Effector memory CD8-positive, alpha-beta T cell (primary cell): Measurements from ENCODE around the gene RUNX1.
"Not testable (repeated sequence)": the region's sequence is repeated elsewhere in the genome, so short reads cannot be mapped to it uniquely, and the experiment has no call there.

ENCODE experiments used
- ATAC-seq: fragments of 150-1000 bp; cut with Tn5 transposase; replicated peaks from 2 replicates; pipeline ENCODE4 v1.10.0; 2021; ENCODE audit warnings: mild to moderate bottlenecking, moderate library complexity
- DNase-seq, 3 experiments: peaks; one replicate each; pipeline ENCODE4 v3.0.0; 2021
- H3K27ac Mint-ChIP-seq, 2 donors: one replicate each; pipeline ENCODE4 v1.8.0; 2022; ENCODE audit warnings: mild to moderate bottlenecking in 2 of 2, mixed read lengths in 2 of 2, moderate library complexity in 2 of 2
- H3K27me3 Mint-ChIP-seq, 2 donors: one replicate each; pipeline ENCODE4 v1.8.0; 2022; ENCODE audit warnings: mixed read lengths in 2 of 2
- H3K36me3 Mint-ChIP-seq: one replicate; pipeline ENCODE4 v1.8.0; 2022; ENCODE audit warnings: mild to moderate bottlenecking, moderate library complexity, mixed read lengths; ENCODE audit not compliant: insufficient read depth
- H3K4me1 Mint-ChIP-seq, 2 donors: one replicate each; pipeline ENCODE4 v1.8.0; 2022; ENCODE audit warnings: low read depth in 2 of 2, mixed read lengths in 2 of 2
- H3K4me3 Mint-ChIP-seq, 2 donors: one replicate each; pipeline ENCODE4 v1.8.0; 2022; ENCODE audit warnings: mild to moderate bottlenecking in 2 of 2, mixed read lengths in 2 of 2, moderate library complexity in 2 of 2
- H3K9me3 Mint-ChIP-seq, 2 donors: one replicate each; pipeline ENCODE4 v1.8.0; 2022; ENCODE audit warnings: mixed read lengths in 2 of 2

Gene RUNX1

DNA sequence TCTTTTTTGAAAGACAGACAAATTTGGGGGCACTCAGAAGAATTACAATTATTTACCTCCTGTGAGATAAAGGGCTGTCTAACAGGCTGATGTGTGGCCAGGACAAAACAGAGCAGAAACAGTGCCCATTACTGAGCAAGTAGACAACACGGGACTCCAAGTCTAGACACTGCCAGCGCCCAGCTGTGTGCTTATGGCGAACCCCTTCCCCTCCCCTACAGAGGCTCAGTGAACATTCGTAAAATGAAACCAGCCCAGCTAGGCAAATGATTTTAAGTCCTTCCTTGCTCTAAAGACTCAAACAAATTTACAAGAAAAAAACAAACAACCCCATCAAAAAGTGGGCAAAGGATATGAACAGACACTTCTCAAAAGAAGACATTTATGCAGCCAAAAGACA lies 91.1 kb downstream of the RUNX1 start:
- no peaks in the 10 kb centered on the region for H3K9me3 Mint-ChIP-seq
- DNase-seq (no peak), ATAC-seq (no peak)
- no peak overlapping the region for H3K27ac Mint-ChIP-seq
- H3K4me3 Mint-ChIP-seq: no peak overlapping the region
- peaks cover 55 to 61% of the 10 kb centered on the region in 2 donors for H3K4me1 Mint-ChIP-seq
- H3K36me3 Mint-ChIP-seq: peaks cover 6% of the 10 kb centered on the region
- no peaks in the 10 kb centered on the region for H3K27me3 Mint-ChIP-seq

DNA sequence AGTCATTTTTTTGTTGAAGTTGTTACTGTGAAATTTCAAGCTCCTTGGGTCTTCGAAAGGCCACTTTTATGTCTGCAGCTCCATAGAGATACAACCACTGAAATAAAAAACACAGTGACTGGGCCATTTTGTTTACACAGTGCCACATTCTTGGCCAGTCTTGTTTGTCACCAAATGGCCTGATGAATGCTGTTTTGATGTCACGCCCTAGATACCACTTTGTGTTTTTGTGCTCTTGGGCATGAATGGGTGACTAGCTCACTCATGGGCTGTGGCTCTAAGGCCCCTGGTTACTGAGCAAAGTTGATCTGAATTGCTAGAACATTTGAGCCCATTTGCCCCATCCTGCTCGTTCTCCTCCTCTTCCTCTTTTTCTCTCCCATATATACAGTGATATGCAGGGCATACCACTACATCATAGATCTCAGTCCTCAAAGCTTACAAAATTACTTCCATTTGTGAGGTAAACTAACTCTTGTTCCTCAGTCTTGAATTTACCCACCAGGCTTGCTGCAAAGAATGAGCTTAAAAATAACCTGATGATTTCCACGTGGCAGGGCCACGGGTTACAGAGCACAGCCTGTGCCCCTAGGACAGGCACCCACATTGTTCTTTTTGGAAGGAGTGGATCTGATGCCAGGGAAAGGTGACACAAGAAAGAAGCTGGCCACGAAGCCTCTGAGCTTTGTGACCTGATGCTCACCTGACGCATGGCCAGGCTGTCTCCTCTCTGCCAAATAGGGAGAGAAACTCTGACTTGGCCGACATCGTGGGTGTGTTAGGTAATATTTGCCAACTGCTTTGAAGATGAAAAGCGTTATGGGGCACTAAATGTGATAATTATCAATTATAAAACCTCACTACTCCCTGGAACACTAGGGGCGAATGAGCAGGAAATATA lies 92.4 kb downstream of the RUNX1 start:
- H3K4me3 Mint-ChIP-seq: peak overlapping the region in 1 of 2 donors; percentile 36
- H3K27me3 Mint-ChIP-seq: no peaks in the 10 kb centered on the region
- no peaks in the 10 kb centered on the region for H3K9me3 Mint-ChIP-seq
- peaks cover 52 to 62% of the 10 kb centered on the region in 2 donors for H3K4me1 Mint-ChIP-seq
- ATAC-seq (no peak), DNase-seq (no peak)
- peak overlapping the region in 1 of 2 donors; percentile 88 for H3K27ac Mint-ChIP-seq
- peaks cover 9% of the 10 kb centered on the region for H3K36me3 Mint-ChIP-seq

- Mint-ChIP-seq H3K9me3 (no peaks in the 10 kb centered on the region), H3K4me1 (peaks cover 41 to 59% of the 10 kb centered on the region in 2 donors), H3K27ac (peak overlapping the region; percentile 1 to 82), H3K36me3 (peaks cover 7% of the 10 kb centered on the region), H3K27me3 (no peaks in the 10 kb centered on the region), H3K4me3 (no peak overlapping the region)
- ATAC-seq (no peak), DNase-seq (no peak)
Measured at GRCh38 chr21:34953950-34954349, 95.2 kb downstream of the RUNX1 start.

DNA sequence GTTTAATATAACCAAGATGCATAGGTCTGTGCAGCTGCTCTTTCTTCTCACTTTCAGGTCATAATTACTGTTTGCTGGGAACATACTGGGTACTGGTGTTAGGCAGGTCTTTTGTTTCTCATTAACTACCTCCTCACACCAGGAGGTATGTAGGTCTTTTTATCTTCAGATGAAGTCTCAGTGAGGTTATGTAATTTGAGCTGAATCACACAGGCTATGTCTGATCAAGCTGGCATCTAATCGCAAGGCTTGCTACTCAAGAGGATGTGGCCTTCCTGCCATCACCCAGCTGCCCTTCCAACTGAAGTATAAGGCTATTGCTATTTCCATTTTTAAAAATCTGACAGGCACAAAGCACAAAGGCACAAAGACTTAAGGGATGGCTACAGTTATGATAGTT lies 96.4 kb downstream of the RUNX1 start:
- no peaks in the 10 kb centered on the region for H3K27me3 Mint-ChIP-seq
- peak; percentile 35 for ATAC-seq
- DNase-seq: no peak
- H3K27ac Mint-ChIP-seq: peak overlapping the region in 1 of 2 donors; percentile 82
- H3K4me1 Mint-ChIP-seq: peaks cover 40 to 69% of the 10 kb centered on the region in 2 donors
- H3K4me3 Mint-ChIP-seq: no peak overlapping the region
- H3K36me3 Mint-ChIP-seq: peaks cover 7% of the 10 kb centered on the region
- no peaks in the 10 kb centered on the region for H3K9me3 Mint-ChIP-seq

GRCh38 chr21:34951868-34952267 lies 97.2 kb downstream of the RUNX1 start:
- DNase-seq, H3K9me3 Mint-ChIP-seq, H3K4me3 Mint-ChIP-seq, H3K36me3 Mint-ChIP-seq, H3K27ac Mint-ChIP-seq, ATAC-seq, H3K27me3 Mint-ChIP-seq: not testable (repeated sequence)
- peaks cover 37 to 75% of the 10 kb centered on the region in 2 donors for H3K4me1 Mint-ChIP-seq

DNA sequence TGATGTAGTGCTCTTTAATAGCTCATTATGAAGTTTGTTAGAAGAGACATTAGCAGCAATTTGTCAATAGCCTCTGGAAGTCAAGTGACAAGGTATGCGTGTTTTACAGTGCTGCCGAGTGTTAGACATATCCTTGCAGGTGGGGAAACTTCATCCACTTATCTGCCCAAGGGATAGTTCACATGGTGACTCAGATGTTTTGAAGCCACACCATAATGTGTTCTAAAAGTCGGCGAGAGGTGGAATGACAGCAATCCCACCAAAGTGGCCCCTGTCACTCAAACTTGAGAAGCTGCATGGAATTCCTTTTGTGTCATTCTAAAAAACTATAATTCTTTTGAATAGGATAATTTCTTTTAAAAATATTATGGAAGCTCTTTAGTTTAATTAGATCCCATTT lies 98.1 kb downstream of the RUNX1 start:
- ATAC-seq: no peak
- no peak overlapping the region for H3K27ac Mint-ChIP-seq
- no peaks in the 10 kb centered on the region for H3K9me3 Mint-ChIP-seq
- peaks cover 4% of the 10 kb centered on the region for H3K36me3 Mint-ChIP-seq
- H3K27me3 Mint-ChIP-seq: no peaks in the 10 kb centered on the region
- DNase-seq: no peak
- H3K4me1 Mint-ChIP-seq: peaks cover 37 to 77% of the 10 kb centered on the region in 2 donors
- no peak overlapping the region for H3K4me3 Mint-ChIP-seq

GRCh38 chr21:34949499-34949898 lies 99.6 kb downstream of the RUNX1 start:
- H3K4me3 Mint-ChIP-seq: no peak overlapping the region
- ATAC-seq (peak; percentile 19), DNase-seq (no peak)
- H3K4me1 Mint-ChIP-seq: peaks cover 44 to 81% of the 10 kb centered on the region in 2 donors
- peaks cover 4% of the 10 kb centered on the region for H3K36me3 Mint-ChIP-seq
- no peaks in the 10 kb centered on the region for H3K27me3 Mint-ChIP-seq
- peak overlapping the region in 1 of 2 donors; percentile 77 for H3K27ac Mint-ChIP-seq
- H3K9me3 Mint-ChIP-seq: no peaks in the 10 kb centered on the region

DNA sequence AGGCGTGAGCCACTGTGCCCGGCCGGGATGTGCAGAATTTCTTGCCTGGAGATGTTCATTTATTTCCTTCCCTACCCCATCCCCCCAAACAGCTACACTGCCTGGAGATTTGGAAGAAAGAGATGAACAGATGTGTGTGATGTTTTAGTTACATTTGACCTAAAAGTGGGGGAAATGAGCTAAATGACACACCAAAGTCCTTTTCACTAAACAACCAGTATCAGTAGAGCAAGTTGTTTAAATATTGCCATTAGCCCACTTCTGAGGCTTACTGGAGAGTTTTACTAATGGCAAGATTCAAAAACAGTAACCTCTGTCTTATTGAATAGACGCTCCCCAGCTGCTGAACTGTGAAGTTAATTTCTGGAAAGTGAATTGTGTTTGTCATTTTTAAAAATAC lies 100.1 kb downstream of the RUNX1 start:
- peak overlapping the region in 1 of 2 donors; percentile 77 for H3K27ac Mint-ChIP-seq

DNA sequence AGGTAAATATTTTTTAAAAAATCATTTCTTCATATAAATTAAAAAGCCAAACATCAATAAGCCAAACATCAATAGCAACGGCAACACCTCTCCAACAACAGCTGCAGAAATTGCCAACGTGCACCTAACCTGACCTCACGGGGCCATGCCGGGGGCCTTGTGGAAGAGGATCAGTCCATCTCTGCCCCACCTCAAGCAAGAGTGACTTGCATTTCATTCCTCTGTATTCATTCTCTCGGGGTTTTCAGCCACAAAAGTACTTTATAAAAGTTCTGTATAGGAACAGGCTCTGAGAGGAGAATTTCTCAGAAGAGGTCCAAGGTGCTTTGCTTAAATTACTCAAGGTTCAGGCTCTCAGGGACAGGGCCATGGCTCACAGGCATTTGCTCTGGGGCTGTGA lies 100.9 kb downstream of the RUNX1 start:
- Mint-ChIP-seq H3K4me1 (peaks cover 44 to 74% of the 10 kb centered on the region in 2 donors), H3K4me3 (no peak overlapping the region), H3K9me3 (no peaks in the 10 kb centered on the region), H3K27me3 (no peaks in the 10 kb centered on the region), H3K27ac (no peak overlapping the region), H3K36me3 (peaks cover 4% of the 10 kb centered on the region)
- DNase-seq: no peak
- no peak for ATAC-seq

More for the DNA sequence above, 100.1 kb downstream of the RUNX1 start:
- H3K36me3 Mint-ChIP-seq: peaks cover 4% of the 10 kb centered on the region
- peaks cover 47 to 82% of the 10 kb centered on the region in 2 donors for H3K4me1 Mint-ChIP-seq
- H3K9me3 Mint-ChIP-seq: no peaks in the 10 kb centered on the region
- ATAC-seq (no peak), DNase-seq (no peak)
- no peaks in the 10 kb centered on the region for H3K27me3 Mint-ChIP-seq
- no peak overlapping the region for H3K4me3 Mint-ChIP-seq

- Mint-ChIP-seq H3K36me3 (peaks cover 4% of the 10 kb centered on the region), H3K4me3 (no peak overlapping the region), H3K4me1 (peaks cover 44 to 65% of the 10 kb centered on the region in 2 donors), H3K9me3 (no peaks in the 10 kb centered on the region), H3K27me3 (no peaks in the 10 kb centered on the region), H3K27ac (peak overlapping the region in 1 of 2 donors; percentile 75)
- DNase-seq (no peak), ATAC-seq (peak; percentile 16)
Measured at GRCh38 chr21:34946916-34947534, 102.1 kb downstream of the RUNX1 start.

- no peaks in the 10 kb centered on the region for H3K27me3 Mint-ChIP-seq
Measured at GRCh38 chr21:34946385-34946840, 102.7 kb downstream of the RUNX1 start.

GRCh38 chr21:34945288-34945687 lies 103.8 kb downstream of the RUNX1 start:
- Mint-ChIP-seq H3K27me3 (no peaks in the 10 kb centered on the region), H3K27ac (peak overlapping the region in 1 of 2 donors; percentile 75), H3K4me1 (peaks cover 49 to 71% of the 10 kb centered on the region in 2 donors), H3K4me3 (peak overlapping the region in 1 of 2 donors; percentile 3), H3K9me3 (no peaks in the 10 kb centered on the region), H3K36me3 (no peaks in the 10 kb centered on the region)
- ATAC-seq (no peak), DNase-seq (no peak)

More at GRCh38 chr21:34946385-34946840, 102.7 kb downstream of the RUNX1 start:
- no peaks in the 10 kb centered on the region for H3K9me3 Mint-ChIP-seq
- peak overlapping the region in 1 of 2 donors; percentile 3 for H3K4me3 Mint-ChIP-seq
- peak overlapping the region; percentile 34 to 75 for H3K27ac Mint-ChIP-seq
- ATAC-seq (peak; percentile 39), DNase-seq (no peak)
- H3K36me3 Mint-ChIP-seq: no peaks in the 10 kb centered on the region
- peaks cover 43 to 62% of the 10 kb centered on the region in 2 donors for H3K4me1 Mint-ChIP-seq

DNA sequence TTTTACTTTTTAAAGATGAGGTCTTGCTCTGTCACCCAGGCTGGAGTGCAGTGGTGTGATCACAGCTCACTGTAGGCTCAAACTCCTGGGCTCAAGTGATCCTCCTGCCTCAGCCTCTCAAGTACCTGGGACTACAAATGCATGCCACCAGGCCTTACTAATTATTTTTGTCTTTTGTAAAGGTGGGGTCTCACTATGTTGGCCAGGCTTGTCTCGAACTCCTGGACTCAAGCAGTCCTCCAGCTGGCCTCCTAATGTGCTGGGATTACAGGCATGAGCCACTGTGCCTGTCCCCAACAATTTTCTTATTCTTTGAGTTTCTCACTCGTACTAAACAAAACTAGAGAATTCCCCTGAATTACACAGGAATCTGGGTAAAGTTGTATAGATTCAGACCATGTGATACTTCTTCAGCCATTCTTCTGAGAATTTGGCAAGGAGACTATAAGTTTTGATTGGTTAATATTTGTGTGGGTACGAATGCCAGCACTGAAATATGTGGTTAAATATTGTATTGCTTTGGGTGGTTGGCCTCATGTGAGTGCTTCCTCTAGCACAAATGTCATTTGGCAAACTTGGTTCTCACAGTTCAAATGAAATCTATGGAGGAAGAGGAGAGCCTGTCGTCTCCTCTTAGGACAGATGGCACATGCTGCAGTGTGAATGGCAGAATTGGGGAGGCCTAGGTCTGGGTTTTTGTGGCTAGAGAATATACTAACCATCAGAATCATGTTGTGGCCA lies 104.9 kb downstream of the RUNX1 start:
- peak overlapping the region; percentile 16 to 17 for H3K27ac Mint-ChIP-seq
- DNase-seq (no peak), ATAC-seq (no peak)
- H3K36me3 Mint-ChIP-seq: no peaks in the 10 kb centered on the region
- no peak overlapping the region for H3K4me3 Mint-ChIP-seq
- no peaks in the 10 kb centered on the region for H3K27me3 Mint-ChIP-seq
- no peaks in the 10 kb centered on the region for H3K9me3 Mint-ChIP-seq
- H3K4me1 Mint-ChIP-seq: peaks cover 52 to 72% of the 10 kb centered on the region in 2 donors
